GM20000 (cell line): ENCODE results near the gene PABPN1L.

Experiments used
- DNase-seq: peaks from one replicate; pipeline ENCODE4 v3.0.0; 2012; ENCODE audit warnings: low spot score
- TF ChIP-seq, protein P1 (sequence below): IDR thresholded peaks from 2 replicates; pipeline ENCODE4 v1.5.1; 2012; ENCODE audit warnings: mild to moderate bottlenecking, control low read depth; ENCODE audit errors: extremely low read depth, missing control alignments

Gene PABPN1L

DNA sequence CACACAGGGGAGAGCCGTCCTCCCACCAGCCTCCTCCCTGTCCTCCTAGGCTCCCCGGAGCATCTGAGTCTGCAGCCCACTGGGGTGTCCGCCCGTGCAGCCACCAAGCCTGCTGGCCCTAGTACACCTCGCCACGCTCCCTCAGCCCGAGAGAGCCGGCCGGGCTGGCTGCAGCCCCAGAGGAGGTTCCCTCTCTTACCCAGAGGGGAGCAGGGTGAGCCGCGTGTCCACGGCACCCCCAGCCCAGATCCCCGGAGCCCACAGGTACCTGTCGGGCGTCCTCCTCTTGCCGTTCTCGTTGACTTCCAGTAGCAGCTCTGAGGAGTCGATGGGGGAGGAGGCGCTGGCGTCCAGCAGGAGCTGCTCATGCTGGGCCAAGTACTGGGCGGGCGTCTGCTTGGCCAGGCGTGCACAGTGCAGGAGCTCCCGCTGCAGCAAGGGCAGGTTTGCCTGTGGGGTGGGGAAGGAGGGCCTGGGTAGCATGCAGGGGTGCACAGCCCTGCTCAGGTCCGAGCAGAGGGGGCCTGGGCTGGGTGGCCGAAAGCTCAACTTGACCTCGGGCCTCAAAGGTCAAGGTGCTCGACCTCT lies 19.3 kb upstream of the PABPN1L start:
- TF ChIP-seq, protein P1, sequence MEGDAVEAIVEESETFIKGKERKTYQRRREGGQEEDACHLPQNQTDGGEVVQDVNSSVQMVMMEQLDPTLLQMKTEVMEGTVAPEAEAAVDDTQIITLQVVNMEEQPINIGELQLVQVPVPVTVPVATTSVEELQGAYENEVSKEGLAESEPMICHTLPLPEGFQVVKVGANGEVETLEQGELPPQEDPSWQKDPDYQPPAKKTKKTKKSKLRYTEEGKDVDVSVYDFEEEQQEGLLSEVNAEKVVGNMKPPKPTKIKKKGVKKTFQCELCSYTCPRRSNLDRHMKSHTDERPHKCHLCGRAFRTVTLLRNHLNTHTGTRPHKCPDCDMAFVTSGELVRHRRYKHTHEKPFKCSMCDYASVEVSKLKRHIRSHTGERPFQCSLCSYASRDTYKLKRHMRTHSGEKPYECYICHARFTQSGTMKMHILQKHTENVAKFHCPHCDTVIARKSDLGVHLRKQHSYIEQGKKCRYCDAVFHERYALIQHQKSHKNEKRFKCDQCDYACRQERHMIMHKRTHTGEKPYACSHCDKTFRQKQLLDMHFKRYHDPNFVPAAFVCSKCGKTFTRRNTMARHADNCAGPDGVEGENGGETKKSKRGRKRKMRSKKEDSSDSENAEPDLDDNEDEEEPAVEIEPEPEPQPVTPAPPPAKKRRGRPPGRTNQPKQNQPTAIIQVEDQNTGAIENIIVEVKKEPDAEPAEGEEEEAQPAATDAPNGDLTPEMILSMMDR: no peak
- no peak for DNase-seq

GRCh38 chr16:88884569-88885271 lies 18.3 kb upstream of the PABPN1L start:
- TF ChIP-seq, protein P1: no peak
- no peak for DNase-seq

- no peak for DNase-seq
- TF ChIP-seq, protein P1: no peak
Measured at GRCh38 chr16:88883946-88884345, 17.5 kb upstream of the PABPN1L start.

- TF ChIP-seq, protein P1: no peak
- DNase-seq: no peak
Measured at GRCh38 chr16:88883117-88883895, 16.8 kb upstream of the PABPN1L start.

GRCh38 chr16:88882358-88883030 lies 16.0 kb upstream of the PABPN1L start:
- TF ChIP-seq, protein P1: no peak
- no peak for DNase-seq

DNA sequence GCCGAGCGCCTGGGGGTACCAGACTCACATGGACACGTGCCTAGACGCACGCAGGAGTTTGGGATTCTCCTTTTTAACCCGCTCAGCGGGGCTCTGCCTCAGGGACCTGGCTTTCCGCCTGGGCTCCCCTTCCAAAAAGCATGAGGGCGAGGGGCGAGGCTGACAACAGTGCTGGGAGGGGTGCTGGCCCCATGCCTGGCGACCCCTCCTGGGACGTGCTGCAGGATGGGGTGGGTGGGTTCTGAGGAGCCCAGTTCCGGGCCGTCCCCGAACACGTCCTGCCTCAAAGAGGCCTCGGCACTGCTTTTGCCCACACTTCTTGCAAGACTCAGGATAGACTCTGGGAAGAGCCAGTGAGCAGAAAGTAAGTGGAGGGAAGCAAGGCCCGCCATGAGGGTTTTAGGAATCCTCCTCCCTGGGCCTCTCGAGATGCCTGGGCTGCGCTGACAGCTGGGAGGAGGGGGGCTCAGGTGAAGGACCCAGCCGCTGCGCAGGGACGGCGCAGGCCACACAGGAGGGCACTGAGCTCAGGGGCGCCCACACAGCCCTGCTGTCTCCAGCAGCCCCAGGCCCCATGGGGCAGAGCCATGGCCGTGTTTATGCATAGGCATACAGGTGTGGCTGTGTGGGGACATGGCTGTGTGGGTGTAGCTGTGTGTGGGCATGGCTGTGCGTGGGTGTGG lies 15.4 kb upstream of the PABPN1L start:
- TF ChIP-seq, protein P1: no peak
- DNase-seq: no peak
